Ishikawa (cell line): ENCODE results near the gene HBQ1.

Source experiments
- EP300 ChIP-seq: IDR thresholded peaks from 2 replicates; pipeline ENCODE4 v1.6.1; 2012; ENCODE audit warnings: borderline replicate concordance
- FOXM1 ChIP-seq: IDR thresholded peaks from 2 replicates; pipeline ENCODE4 v1.6.1; 2012; ENCODE audit warnings: low read depth, borderline replicate concordance
- RAD21 ChIP-seq: IDR thresholded peaks from 2 replicates; pipeline ENCODE4 v1.6.1; 2012; ENCODE audit warnings: low read depth
- TAF1 ChIP-seq: IDR thresholded peaks from 2 replicates; pipeline ENCODE4 v1.6.1; 2012; ENCODE audit warnings: low read depth, mild to moderate bottlenecking
- YY1 ChIP-seq: IDR thresholded peaks from 2 replicates; pipeline ENCODE4 v1.6.1; 2012; ENCODE audit warnings: low read depth
- ZBTB7A ChIP-seq: IDR thresholded peaks from 2 replicates; pipeline ENCODE4 v1.6.1; 2012; ENCODE audit warnings: low read depth
- TF ChIP-seq, protein P1 (sequence below): IDR thresholded peaks from 2 replicates; pipeline ENCODE4 v1.6.1; 2012; ENCODE audit warnings: low read depth, mild to moderate bottlenecking

DNA sequence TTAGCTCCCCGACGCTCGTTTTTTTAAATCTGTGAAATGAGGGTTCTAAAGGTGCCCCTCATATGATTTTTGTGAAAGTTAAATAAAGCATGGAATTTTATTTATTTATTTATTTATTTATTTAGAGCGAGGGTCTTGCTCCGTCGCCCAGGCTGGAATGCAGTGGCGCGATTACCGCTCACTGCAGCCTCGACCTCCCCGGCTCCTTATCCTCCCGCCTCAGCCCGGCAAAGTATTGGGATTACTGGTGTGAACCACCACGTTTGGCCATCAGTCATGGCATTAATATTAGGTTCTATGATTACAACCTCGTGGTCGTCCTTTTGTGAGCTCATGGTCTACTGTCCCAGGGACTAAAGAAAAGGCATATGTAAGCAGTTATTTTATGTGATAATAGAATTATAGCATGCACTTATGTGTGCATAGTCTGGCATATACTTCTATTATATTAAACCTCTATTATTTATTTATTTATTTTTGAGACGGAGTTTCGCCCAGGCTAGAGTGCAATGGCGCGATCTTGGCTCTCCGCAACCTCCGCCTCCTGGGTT, 49.5 kb downstream of the HBQ1 start:
- no peak for TF ChIP-seq RAD21
- TF ChIP-seq FOXM1 = no peak
- TF ChIP-seq YY1 = no peak
- TF ChIP-seq EP300 = no peak
- no peak for TF ChIP-seq ZBTB7A
- no peak for TF ChIP-seq TAF1
- TF ChIP-seq, protein P1, sequence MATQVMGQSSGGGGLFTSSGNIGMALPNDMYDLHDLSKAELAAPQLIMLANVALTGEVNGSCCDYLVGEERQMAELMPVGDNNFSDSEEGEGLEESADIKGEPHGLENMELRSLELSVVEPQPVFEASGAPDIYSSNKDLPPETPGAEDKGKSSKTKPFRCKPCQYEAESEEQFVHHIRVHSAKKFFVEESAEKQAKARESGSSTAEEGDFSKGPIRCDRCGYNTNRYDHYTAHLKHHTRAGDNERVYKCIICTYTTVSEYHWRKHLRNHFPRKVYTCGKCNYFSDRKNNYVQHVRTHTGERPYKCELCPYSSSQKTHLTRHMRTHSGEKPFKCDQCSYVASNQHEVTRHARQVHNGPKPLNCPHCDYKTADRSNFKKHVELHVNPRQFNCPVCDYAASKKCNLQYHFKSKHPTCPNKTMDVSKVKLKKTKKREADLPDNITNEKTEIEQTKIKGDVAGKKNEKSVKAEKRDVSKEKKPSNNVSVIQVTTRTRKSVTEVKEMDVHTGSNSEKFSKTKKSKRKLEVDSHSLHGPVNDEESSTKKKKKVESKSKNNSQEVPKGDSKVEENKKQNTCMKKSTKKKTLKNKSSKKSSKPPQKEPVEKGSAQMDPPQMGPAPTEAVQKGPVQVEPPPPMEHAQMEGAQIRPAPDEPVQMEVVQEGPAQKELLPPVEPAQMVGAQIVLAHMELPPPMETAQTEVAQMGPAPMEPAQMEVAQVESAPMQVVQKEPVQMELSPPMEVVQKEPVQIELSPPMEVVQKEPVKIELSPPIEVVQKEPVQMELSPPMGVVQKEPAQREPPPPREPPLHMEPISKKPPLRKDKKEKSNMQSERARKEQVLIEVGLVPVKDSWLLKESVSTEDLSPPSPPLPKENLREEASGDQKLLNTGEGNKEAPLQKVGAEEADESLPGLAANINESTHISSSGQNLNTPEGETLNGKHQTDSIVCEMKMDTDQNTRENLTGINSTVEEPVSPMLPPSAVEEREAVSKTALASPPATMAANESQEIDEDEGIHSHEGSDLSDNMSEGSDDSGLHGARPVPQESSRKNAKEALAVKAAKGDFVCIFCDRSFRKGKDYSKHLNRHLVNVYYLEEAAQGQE = no peak
